ENCODE results near the gene COPZ2.

DNA sequence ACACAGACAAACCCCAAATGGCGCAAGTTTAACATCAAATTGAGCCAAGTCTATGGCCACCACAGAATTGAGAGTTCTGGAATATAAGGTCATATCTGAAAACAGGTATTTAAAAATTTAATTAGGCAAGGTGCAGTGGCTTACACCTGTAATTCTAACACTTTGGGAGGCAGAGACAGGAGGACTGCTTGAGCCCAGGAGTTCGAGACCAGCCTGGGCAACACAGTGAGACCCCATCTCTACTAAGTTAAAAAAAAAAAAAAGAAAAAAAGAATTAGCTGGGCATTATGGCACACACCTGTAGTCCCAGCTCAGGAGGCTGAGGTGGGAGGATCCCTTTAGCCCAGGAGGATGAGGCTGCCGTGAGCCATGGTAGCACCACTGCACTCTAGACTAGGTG is 29.6 kb upstream of the COPZ2 start:
- no peak for TF ChIP-seq EZH2 (IDR thresholded peaks at IDR 0.05; ENCODE audit: borderline replicate concordance, low read length)
- TF ChIP-seq, protein P1, sequence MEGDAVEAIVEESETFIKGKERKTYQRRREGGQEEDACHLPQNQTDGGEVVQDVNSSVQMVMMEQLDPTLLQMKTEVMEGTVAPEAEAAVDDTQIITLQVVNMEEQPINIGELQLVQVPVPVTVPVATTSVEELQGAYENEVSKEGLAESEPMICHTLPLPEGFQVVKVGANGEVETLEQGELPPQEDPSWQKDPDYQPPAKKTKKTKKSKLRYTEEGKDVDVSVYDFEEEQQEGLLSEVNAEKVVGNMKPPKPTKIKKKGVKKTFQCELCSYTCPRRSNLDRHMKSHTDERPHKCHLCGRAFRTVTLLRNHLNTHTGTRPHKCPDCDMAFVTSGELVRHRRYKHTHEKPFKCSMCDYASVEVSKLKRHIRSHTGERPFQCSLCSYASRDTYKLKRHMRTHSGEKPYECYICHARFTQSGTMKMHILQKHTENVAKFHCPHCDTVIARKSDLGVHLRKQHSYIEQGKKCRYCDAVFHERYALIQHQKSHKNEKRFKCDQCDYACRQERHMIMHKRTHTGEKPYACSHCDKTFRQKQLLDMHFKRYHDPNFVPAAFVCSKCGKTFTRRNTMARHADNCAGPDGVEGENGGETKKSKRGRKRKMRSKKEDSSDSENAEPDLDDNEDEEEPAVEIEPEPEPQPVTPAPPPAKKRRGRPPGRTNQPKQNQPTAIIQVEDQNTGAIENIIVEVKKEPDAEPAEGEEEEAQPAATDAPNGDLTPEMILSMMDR (IDR thresholded peaks at IDR 0.05; ENCODE audit: low read length) = no peak

Data from OCI-LY1 (cell line).